ENCODE results near the gene F12. TPM values are rescaled to one million over a fixed set of nuclear protein-coding genes. Genes with fewer than 3 reads are reported as not detected.

F12 gene
- total RNA-seq, 1 donor = not detected

- peak; percentile 47 for TF ChIP-seq CTCF (IDR thresholded peaks at IDR 0.05; ENCODE audit: extremely low read depth, low read depth, low read length)
- Histone ChIP-seq H3K4me2 (ENCODE audit: insufficient read depth, low read length) (peak overlapping the region; percentile 87), H2AFZ (ENCODE audit: low read length) (no peak overlapping the region)
Measured at GRCh38 chr5:177370488-177371119, 38.8 kb downstream of the F12 start.

GRCh38 chr5:177369645-177370440 is 39.5 kb downstream of the F12 start:
- Histone ChIP-seq H3K27me3 (ENCODE audit: insufficient read depth, low read length) (peaks cover 1% of the 10 kb centered on the region), H3K9me3 (ENCODE audit: low read depth, low read length) (no peaks in the 10 kb centered on the region), H2AFZ (ENCODE audit: low read length) (no peak overlapping the region), H3K4me3 (ENCODE audit: insufficient read depth, low read length) (no peak overlapping the region), H3K4me2 (ENCODE audit: insufficient read depth, low read length) (no peak overlapping the region), H3K27ac (ENCODE audit: low read depth, low read length) (no peak overlapping the region), H4K20me1 (ENCODE audit: insufficient read depth, low read length) (no peaks in the 10 kb centered on the region), H3K4me1 (ENCODE audit: insufficient read depth, low read length) (peaks cover 7% of the 10 kb centered on the region), H3K36me3 (ENCODE audit: insufficient read depth, low read length) (no peaks in the 10 kb centered on the region), H3K79me2 (ENCODE audit: insufficient read depth, low read length) (no peaks in the 10 kb centered on the region)
- DNase-seq (ENCODE audit: insufficient read length, low spot score, missing footprints) = peak; percentile 74
- TF ChIP-seq CTCF (IDR thresholded peaks at IDR 0.05; ENCODE audit: extremely low read depth, low read depth, low read length) = no peak

More at GRCh38 chr5:177370488-177371119, 38.8 kb downstream of the F12 start:
- peak; percentile 99 for DNase-seq (ENCODE audit: insufficient read length, low spot score, missing footprints)
- Histone ChIP-seq H3K4me3 (ENCODE audit: insufficient read depth, low read length) (peak overlapping the region; percentile 73), H3K27me3 (ENCODE audit: insufficient read depth, low read length) (peaks cover 6% of the 10 kb centered on the region), H4K20me1 (ENCODE audit: insufficient read depth, low read length) (no peaks in the 10 kb centered on the region), H3K4me1 (ENCODE audit: insufficient read depth, low read length) (peaks cover 7% of the 10 kb centered on the region), H3K27ac (ENCODE audit: low read depth, low read length) (no peak overlapping the region), H3K79me2 (ENCODE audit: insufficient read depth, low read length) (no peaks in the 10 kb centered on the region), H3K9me3 (ENCODE audit: low read depth, low read length) (no peaks in the 10 kb centered on the region), H3K36me3 (ENCODE audit: insufficient read depth, low read length) (no peaks in the 10 kb centered on the region)

GRCh38 chr5:177368869-177369644 is 40.3 kb downstream of the F12 start:
- Histone ChIP-seq H3K27ac (ENCODE audit: low read depth, low read length) (no peak overlapping the region), H3K79me2 (ENCODE audit: insufficient read depth, low read length) (no peaks in the 10 kb centered on the region), H3K4me2 (ENCODE audit: insufficient read depth, low read length) (no peak overlapping the region), H3K36me3 (ENCODE audit: insufficient read depth, low read length) (no peaks in the 10 kb centered on the region), H3K9me3 (ENCODE audit: low read depth, low read length) (no peaks in the 10 kb centered on the region), H3K27me3 (ENCODE audit: insufficient read depth, low read length) (no peaks in the 10 kb centered on the region), H2AFZ (ENCODE audit: low read length) (no peak overlapping the region), H4K20me1 (ENCODE audit: insufficient read depth, low read length) (no peaks in the 10 kb centered on the region), H3K4me1 (ENCODE audit: insufficient read depth, low read length) (peaks cover 7% of the 10 kb centered on the region), H3K4me3 (ENCODE audit: insufficient read depth, low read length) (no peak overlapping the region)
- peak; percentile 78 for TF ChIP-seq CTCF (IDR thresholded peaks at IDR 0.05; ENCODE audit: extremely low read depth, low read depth, low read length)
- DNase-seq (ENCODE audit: insufficient read length, low spot score, missing footprints) = peak; percentile 99

All from osteoblast (primary cell).